A549 (cell line): Measurements from ENCODE around the gene C14orf132. TPM values are rescaled to one million over a fixed set of nuclear protein-coding genes. Genes with fewer than 3 reads are reported as not detected.
A peak's percentile ranks its signal among the peaks of the same experiment; 100 is the strongest.

Source experiments
- ATAC-seq, 2 experiments: fragments of 200-7000 bp in 1 of 2; fragments of >200 bp in 1 of 2; cut with Nextera tagmentation in 1 of 2; cut with Tn5 transposase in 1 of 2; 3 replicates each; pipeline versions ENCODE4 v1.8.0 to v1.9.1; 2018 to 2020; ENCODE audit warnings: mild to moderate bottlenecking in 1 of 2, moderate library complexity in 1 of 2
- CTCF ChIA-PET: fragments of 300-600 bp; sonication (Branson Sonifier 250); formaldehyde crosslinking; extraction: SDS; loops from one replicate; lab custom pipeline; 2021; ENCODE audit warnings: antibody characterized with exemption, inconsistent platforms; lab: Yijun Ruan, JAX
- POLR2A ChIA-PET: fragments of 350-600 bp; formaldehyde crosslinking; extraction: SDS; loops from one replicate; lab custom pipeline; 2021; ENCODE audit warnings: antibody characterized with exemption, inconsistent platforms; lab: Yijun Ruan, JAX
- DNase-seq, 2 experiments: peaks; one replicate each; pipeline versions ENCODE4 v3.0.0 to v3.0.0-alpha.2; 2011 to 2016; ENCODE audit warnings: low read depth in 1 of 2, low spot score in 1 of 2
- FAIRE-seq: peaks from 2 replicates; lab custom pipeline; 2011; peaks lifted over from hg19 to GRCh38; lab: Jason Lieb, UNC
- H3K27ac ChIP-seq, 2 experiments: fragments of >200 bp; sonication (Bioruptor Twin); formaldehyde crosslinking; 3 replicates each; pipeline ENCODE4 v1.5.1; 2016 to 2017
- H3K4me1 ChIP-seq: fragments of >200 bp; sonication (Bioruptor Twin); formaldehyde crosslinking; 3 replicates; pipeline ENCODE4 v1.6.1; 2016
- H3K4me2 ChIP-seq: fragments of >200 bp; sonication (Bioruptor Twin); formaldehyde crosslinking; 3 replicates; pipeline ENCODE4 v1.6.1; 2016
- H3K4me3 ChIP-seq: fragments of >200 bp; sonication (Bioruptor Twin); formaldehyde crosslinking; 3 replicates; pipeline ENCODE4 v1.5.1; 2016
- H3K9me3 ChIP-seq: fragments of >200 bp; sonication (Bioruptor Twin); formaldehyde crosslinking; 3 replicates; pipeline ENCODE4 v1.6.1; 2016
- EHMT2 ChIP-seq: fragments of 200-600 bp; sonication (generic); IDR thresholded peaks from 2 replicates; pipeline ENCODE4 v1.6.1; 2016; ENCODE audit warnings: antibody characterized with exemption, low read depth, mild to moderate bottlenecking, moderate library complexity
- FOSB ChIP-seq: fragments of 250-450 bp; sonication (Bioruptor Pico); IDR thresholded peaks from 2 replicates; pipeline ENCODE4 v1.5.0; 2020; ENCODE audit warnings: mild to moderate bottlenecking, moderate library complexity
- FOSL2 ChIP-seq, 2 experiments: fragments of 450-650 bp in 1 of 2; fragments of >200 bp in 1 of 2; sonication (Bioruptor Twin) in 1 of 2; formaldehyde crosslinking; IDR thresholded peaks; 2 replicates each; pipeline versions ENCODE4 v1.5.0 to v1.6.1; 2016 to 2020; ENCODE audit warnings: mild to moderate bottlenecking in 1 of 2, moderate library complexity in 1 of 2
- FOXS1 ChIP-seq: fragments of 250-450 bp; sonication (Bioruptor Pico); IDR thresholded peaks from 2 replicates; pipeline ENCODE4 v1.5.0; 2020; ENCODE audit warnings: mild to moderate bottlenecking, moderate library complexity
- HOXA7 ChIP-seq: fragments of 250-450 bp; sonication (Bioruptor Pico); IDR thresholded peaks from 2 replicates; pipeline ENCODE4 v1.5.0; 2020; ENCODE audit warnings: mild to moderate bottlenecking, moderate library complexity
- HOXB13 ChIP-seq: fragments of 250-450 bp; sonication (Bioruptor Pico); IDR thresholded peaks from 2 replicates; pipeline ENCODE4 v1.5.0; 2020; ENCODE audit warnings: low read depth, mild to moderate bottlenecking, moderate library complexity
- JUNB ChIP-seq: fragments of >200 bp; sonication (Bioruptor Twin); formaldehyde crosslinking; IDR thresholded peaks from 2 replicates; pipeline ENCODE4 v1.6.1; 2016
- KDM5A ChIP-seq: fragments of 200-600 bp; sonication (generic); IDR thresholded peaks from 2 replicates; pipeline ENCODE4 v1.6.1; 2016; ENCODE audit warnings: antibody characterized with exemption, mild to moderate bottlenecking
- MYC ChIP-seq: IDR thresholded peaks from 2 replicates; pipeline ENCODE4 v1.6.1; 2012; ENCODE audit warnings: mild to moderate bottlenecking, inconsistent platforms, low read length, improper control_type of control experiment, borderline replicate concordance
- NR3C1 ChIP-seq: fragments of >200 bp; sonication (Bioruptor Twin); formaldehyde crosslinking; IDR thresholded peaks from 3 replicates; pipeline ENCODE4 v1.6.1; 2017
- PHF8 ChIP-seq: fragments of 200-600 bp; sonication (generic); IDR thresholded peaks from 2 replicates; pipeline ENCODE4 v1.6.1; 2016; ENCODE audit warnings: low read depth, mild to moderate bottlenecking, antibody characterized with exemption, moderate library complexity, borderline replicate concordance
- RAD21 ChIP-seq, 2 experiments: fragments of >200 bp in 1 of 2; sonication (Bioruptor Twin) in 1 of 2; formaldehyde crosslinking in 1 of 2; IDR thresholded peaks in 1 of 2; conservative IDR thresholded peaks in 1 of 2; 2 replicates in 1 of 2; 3 replicates in 1 of 2; pipeline ENCODE4 v1.6.1; 2012 to 2018; ENCODE audit warnings: inconsistent platforms in 1 of 2
- RCOR1 ChIP-seq: fragments of 150-350 bp; IDR thresholded peaks from 2 replicates; pipeline ENCODE4 v1.6.1; 2014; ENCODE audit warnings: antibody characterized with exemption, low read length, low read depth
- RNF2 ChIP-seq: fragments of 200-600 bp; sonication (generic); IDR thresholded peaks from 2 replicates; pipeline ENCODE4 v1.6.1; 2016; ENCODE audit warnings: low read depth, mild to moderate bottlenecking, antibody characterized with exemption, moderate library complexity, borderline replicate concordance
- SMC3 ChIP-seq: fragments of >200 bp; sonication (Bioruptor Twin); formaldehyde crosslinking; IDR thresholded peaks from 3 replicates; pipeline ENCODE4 v1.6.1; 2018; ENCODE audit warnings: inconsistent platforms
- ZFP36 ChIP-seq: fragments of 450-650 bp; IDR thresholded peaks from 2 replicates; pipeline ENCODE4 v1.6.1; 2014; ENCODE audit warnings: borderline replicate concordance; ENCODE audit not compliant: partially characterized antibody
- WGBS: methylation state at CpG from one replicate; pipeline ENCODE4 v1.1.6; 2017; ENCODE audit errors: missing lambda C conversion rate; 5-methylcytosine and 5-hydroxymethylcytosine counted together
- polyA plus RNA-seq, 4 experiments: library from polyadenylated mRNA; depleted of rRNA in 3 of 4; stranded (reverse); fragments of >200 nt; fragmentation: RNase III in 1 of 4; extraction: RNeasy Plus Mini Kit Qiagen cat#74134 plus additional on column Dnase treatment in 1 of 4; gene quantifications; 2 replicates in 3 of 4; 3 replicates in 1 of 4; pipeline ENCODE4 v1.2.3, GENCODE V29; 2011 to 2017
- TF ChIP-seq, protein P1 (sequence below): IDR thresholded peaks from 2 replicates; pipeline ENCODE4 v1.6.1; 2012; ENCODE audit warnings: low read depth, borderline replicate concordance
- TF ChIP-seq, protein P2 (sequence below): IDR thresholded peaks from 2 replicates; pipeline ENCODE4 v1.6.1; 2012
- TF ChIP-seq, protein P3 (sequence below): fragments of 250-450 bp; sonication (Bioruptor Pico); IDR thresholded peaks from 2 replicates; pipeline ENCODE4 v1.5.0; 2021; ENCODE audit warnings: mild to moderate bottlenecking, moderate library complexity, borderline replicate concordance
- TF ChIP-seq, protein P4 (sequence below): fragments of 150-350 bp; IDR thresholded peaks from 2 replicates; pipeline ENCODE4 v1.6.1; 2014; ENCODE audit warnings: low read depth, mild to moderate bottlenecking, low read length
- TF ChIP-seq, protein P5 (sequence below): fragments of 450-650 bp; IDR thresholded peaks from 2 replicates; pipeline ENCODE4 v1.6.1; 2014; ENCODE audit warnings: antibody characterized with exemption

The C14orf132 gene
- polyA plus RNA-seq, 2 of the 4 experiments (the other 2 are of a cell fraction): 4.6 to 8.5 TPM

DNA sequence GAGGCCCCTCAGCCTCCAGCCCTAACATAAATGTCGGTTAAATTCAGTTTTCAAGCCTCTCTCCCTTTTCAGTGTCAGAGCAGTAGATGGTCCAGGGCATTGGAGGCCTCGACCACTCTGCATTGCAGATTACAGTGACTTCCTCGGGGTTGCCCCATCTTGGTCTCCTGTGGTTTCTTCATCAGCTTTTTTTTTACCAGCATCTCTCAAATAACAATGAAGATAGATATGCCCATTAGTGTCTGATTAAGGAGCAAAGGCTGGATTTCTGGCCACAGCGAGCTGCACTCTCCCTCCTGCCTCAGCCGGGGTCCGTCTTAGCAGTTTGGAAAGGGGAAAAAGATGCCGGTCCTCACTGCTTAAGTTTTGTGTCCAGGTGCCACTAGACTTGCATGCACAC, 49.7 kb downstream of the C14orf132 start (continued):
- TF ChIP-seq FOSL2 (IDR thresholded peaks at IDR 0.05): no peak
- TF ChIP-seq FOSL2 (CRISPR knock-in tag; IDR thresholded peaks at IDR 0.05): no peak
- TF ChIP-seq, protein P1, sequence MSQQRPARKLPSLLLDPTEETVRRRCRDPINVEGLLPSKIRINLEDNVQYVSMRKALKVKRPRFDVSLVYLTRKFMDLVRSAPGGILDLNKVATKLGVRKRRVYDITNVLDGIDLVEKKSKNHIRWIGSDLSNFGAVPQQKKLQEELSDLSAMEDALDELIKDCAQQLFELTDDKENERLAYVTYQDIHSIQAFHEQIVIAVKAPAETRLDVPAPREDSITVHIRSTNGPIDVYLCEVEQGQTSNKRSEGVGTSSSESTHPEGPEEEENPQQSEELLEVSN: no peak
- no peak for TF ChIP-seq HOXB13
- TF ChIP-seq PHF8: no peak
- TF ChIP-seq, protein P2, sequence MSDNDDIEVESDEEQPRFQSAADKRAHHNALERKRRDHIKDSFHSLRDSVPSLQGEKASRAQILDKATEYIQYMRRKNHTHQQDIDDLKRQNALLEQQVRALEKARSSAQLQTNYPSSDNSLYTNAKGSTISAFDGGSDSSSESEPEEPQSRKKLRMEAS: no peak

DNA sequence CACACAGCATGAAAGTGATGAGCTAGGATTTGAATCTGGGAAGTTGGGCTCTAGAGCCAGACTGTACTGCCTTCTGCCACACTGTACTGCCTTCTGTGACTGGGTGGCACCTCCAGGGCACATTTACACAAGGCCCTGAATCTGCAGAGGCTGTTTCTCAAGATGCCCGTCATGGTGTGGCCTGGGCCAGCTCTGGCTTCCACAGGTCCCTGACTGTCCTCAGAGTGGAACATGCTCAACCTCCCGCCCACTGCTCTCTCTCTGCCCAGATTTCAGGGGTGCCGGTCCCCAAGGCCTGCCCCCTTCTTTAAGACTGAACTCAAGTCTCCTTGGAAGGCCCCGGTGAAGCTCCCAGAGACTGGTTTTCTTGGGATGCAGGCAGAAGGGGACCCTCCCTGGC, 50.2 kb downstream of the C14orf132 start:
- peaks cover 33% of the 10 kb centered on the region for H3K4me1 ChIP-seq
- CTCF ChIA-PET: interaction anchor here (0.8 to 3.6 kb wide), 4 partner anchors 10 to 187 kb away, joined by 3 to 22 read pairs (median 7); no protein-coding TSS in a partner anchor

DNA sequence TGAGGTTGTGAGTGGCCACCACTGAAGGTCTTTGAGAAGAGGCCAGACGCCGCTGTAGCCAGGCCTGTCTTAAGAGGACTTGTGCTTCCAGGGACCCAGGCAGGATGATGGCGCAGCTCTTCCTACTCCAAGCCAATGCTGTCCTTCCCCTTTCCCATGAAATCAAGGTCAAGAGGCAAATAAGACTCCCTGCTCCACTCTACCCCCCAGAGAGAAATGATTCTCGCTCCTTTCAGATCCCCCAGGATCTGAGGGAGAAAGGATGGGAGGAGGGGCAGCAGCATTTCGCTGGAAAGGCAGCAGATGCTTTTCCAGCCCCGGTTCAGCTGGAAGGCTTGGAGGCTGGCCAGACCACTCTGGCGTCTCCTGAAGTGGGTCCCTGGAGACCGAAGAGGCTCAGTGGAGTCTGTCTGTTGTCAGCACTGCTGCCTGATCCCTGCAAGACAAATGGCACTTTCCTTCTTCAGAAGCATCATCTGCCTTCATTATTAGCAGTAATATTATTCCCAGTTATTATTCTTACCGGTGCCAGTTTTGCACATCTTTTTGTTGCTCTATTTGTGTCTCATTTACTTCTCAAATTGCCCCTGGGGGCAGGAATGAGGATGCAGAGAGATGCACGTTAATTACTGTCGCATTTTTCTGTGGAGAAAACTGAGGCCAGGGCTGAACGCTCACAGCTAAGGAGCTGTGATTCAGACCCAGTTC, 51.4 kb downstream of the C14orf132 start:
- CTCF ChIA-PET: interaction anchor here (0.6 to 3.0 kb wide), 10 partner anchors 8 to 409 kb away, joined by 3 to 16 read pairs (median 3); no protein-coding TSS in a partner anchor
- Histone ChIP-seq H3K4me3 (no peak overlapping the region), H3K4me2 (no peak overlapping the region), H3K9me3 (no peaks in the 10 kb centered on the region), H3K27ac (peak overlapping the region in 1 of 2 experiments; percentile 11; a peak in 1 of 6 replicates), H3K4me1 (peaks cover 40% of the 10 kb centered on the region)
- no peak for FAIRE-seq
- WGBS: 65% methylated on average over 12 of the region's 12 CpGs
- TF ChIP-seq RCOR1 (no peak), EHMT2 (no peak), RNF2 (no peak), MYC (no peak), ZFP36 (no peak), JUNB (no peak), KDM5A (no peak), NR3C1 (no peak), SMC3 (no peak), FOSB (CRISPR knock-in tag) (no peak)
- TF ChIP-seq, protein P3, sequence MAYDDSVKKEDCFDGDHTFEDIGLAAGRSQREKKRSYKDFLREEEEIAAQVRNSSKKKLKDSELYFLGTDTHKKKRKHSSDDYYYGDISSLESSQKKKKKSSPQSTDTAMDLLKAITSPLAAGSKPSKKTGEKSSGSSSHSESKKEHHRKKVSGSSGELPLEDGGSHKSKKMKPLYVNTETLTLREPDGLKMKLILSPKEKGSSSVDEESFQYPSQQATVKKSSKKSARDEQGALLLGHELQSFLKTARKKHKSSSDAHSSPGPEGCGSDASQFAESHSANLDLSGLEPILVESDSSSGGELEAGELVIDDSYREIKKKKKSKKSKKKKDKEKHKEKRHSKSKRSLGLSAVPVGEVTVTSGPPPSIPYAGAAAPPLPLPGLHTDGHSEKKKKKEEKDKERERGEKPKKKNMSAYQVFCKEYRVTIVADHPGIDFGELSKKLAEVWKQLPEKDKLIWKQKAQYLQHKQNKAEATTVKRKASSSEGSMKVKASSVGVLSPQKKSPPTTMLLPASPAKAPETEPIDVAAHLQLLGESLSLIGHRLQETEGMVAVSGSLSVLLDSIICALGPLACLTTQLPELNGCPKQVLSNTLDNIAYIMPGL: no peak
- TF ChIP-seq, protein P4, sequence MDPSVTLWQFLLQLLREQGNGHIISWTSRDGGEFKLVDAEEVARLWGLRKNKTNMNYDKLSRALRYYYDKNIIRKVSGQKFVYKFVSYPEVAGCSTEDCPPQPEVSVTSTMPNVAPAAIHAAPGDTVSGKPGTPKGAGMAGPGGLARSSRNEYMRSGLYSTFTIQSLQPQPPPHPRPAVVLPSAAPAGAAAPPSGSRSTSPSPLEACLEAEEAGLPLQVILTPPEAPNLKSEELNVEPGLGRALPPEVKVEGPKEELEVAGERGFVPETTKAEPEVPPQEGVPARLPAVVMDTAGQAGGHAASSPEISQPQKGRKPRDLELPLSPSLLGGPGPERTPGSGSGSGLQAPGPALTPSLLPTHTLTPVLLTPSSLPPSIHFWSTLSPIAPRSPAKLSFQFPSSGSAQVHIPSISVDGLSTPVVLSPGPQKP: no peak
- TF ChIP-seq, protein P5, sequence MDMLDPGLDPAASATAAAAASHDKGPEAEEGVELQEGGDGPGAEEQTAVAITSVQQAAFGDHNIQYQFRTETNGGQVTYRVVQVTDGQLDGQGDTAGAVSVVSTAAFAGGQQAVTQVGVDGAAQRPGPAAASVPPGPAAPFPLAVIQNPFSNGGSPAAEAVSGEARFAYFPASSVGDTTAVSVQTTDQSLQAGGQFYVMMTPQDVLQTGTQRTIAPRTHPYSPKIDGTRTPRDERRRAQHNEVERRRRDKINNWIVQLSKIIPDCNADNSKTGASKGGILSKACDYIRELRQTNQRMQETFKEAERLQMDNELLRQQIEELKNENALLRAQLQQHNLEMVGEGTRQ: no peak
- no peak for DNase-seq
- POLR2A ChIA-PET: no interaction called here
- no peak for ATAC-seq

More for the DNA sequence above, 50.2 kb downstream of the C14orf132 start:
- WGBS: 84% methylated on average over 4 of the region's 4 CpGs
- TF ChIP-seq RAD21 (conservative IDR thresholded peaks at IDR 0.05 in 1 of 2, IDR thresholded peaks at IDR 0.05 in 1 of 2) (no peak), MYC (no peak), HOXA7 (CRISPR knock-in tag) (no peak), FOXS1 (CRISPR knock-in tag) (no peak)
- H3K27ac ChIP-seq: no peak overlapping the region
- FAIRE-seq (no peak), DNase-seq (no peak), ATAC-seq (no peak)
- POLR2A ChIA-PET: no interaction called here
- no peak overlapping the region for H3K4me2 ChIP-seq
- H3K4me3 ChIP-seq: no peak overlapping the region
- no peaks in the 10 kb centered on the region for H3K9me3 ChIP-seq
